IMR-90 (cell line): ENCODE measurements around the gene EPN3. TPM values are rescaled to one million over a fixed set of nuclear protein-coding genes. Genes with fewer than 3 reads are reported as not detected.

Experiments used
- ATAC-seq: fragments of 200-7000 bp; cut with Tn5 transposase; 2 replicates; pipeline ENCODE4 v1.9.1; 2020; ENCODE audit warnings: low read depth, mild to moderate bottlenecking, moderate library complexity
- BruUV-seq: library from RNA; stranded (reverse); fragments of 400-500 nt; replicated peaks from 2 replicates; lab custom pipeline; 2021; lab: Mats Ljungman, UMichigan
- CTCF ChIA-PET: fragments of 300-600 bp; formaldehyde crosslinking; extraction: SDS; loops from one replicate; lab custom pipeline; 2021; ENCODE audit warnings: antibody characterized with exemption; lab: Yijun Ruan, JAX
- POLR2A ChIA-PET: fragments of 300-600 bp; sonication (Branson Sonifier 250); formaldehyde crosslinking; loops from one replicate; lab custom pipeline; 2022; ENCODE audit warnings: antibody characterized with exemption; ENCODE audit not compliant: unreplicated experiment; lab: Charles Lee
- DNase-seq: peaks from one replicate; pipeline ENCODE4 v3.0.0; 2013
- H2AFZ ChIP-seq: replicated peaks from 2 replicates; pipeline ENCODE3; 2013; ENCODE audit warnings: low read length, mild to moderate bottlenecking; ENCODE audit not compliant: poor library complexity
- H2AK5ac ChIP-seq: 2 replicates; pipeline ENCODE4 v1.6.1; 2013; ENCODE audit warnings: low read depth, low read length, inconsistent platforms
- H2AK9ac ChIP-seq: replicated peaks from 2 replicates; pipeline ENCODE3; 2013; ENCODE audit warnings: mild to moderate bottlenecking, low read depth, low read length, moderate library complexity; ENCODE audit not compliant: poor library complexity
- H2BK120ac ChIP-seq: 2 replicates; pipeline ENCODE4 v1.6.1; 2013; ENCODE audit warnings: low read depth, low read length, inconsistent platforms
- H2BK15ac ChIP-seq: 3 replicates; pipeline ENCODE4 v1.6.1; 2013; ENCODE audit warnings: low read depth, low read length, inconsistent platforms
- H2BK20ac ChIP-seq: 2 replicates; pipeline ENCODE4 v1.6.1; 2013; ENCODE audit warnings: low read depth, mild to moderate bottlenecking, inconsistent platforms, low read length, moderate library complexity
- H2BK5ac ChIP-seq: 2 replicates; pipeline ENCODE4 v1.6.1; 2013; ENCODE audit warnings: mild to moderate bottlenecking, low read depth, low read length, inconsistent platforms; ENCODE audit not compliant: poor library complexity, severe bottlenecking
- H3K14ac ChIP-seq: replicated peaks from 2 replicates; pipeline ENCODE4 v1.6.1; 2013; ENCODE audit warnings: low read depth, low read length, inconsistent platforms
- H3K18ac ChIP-seq: 2 replicates; pipeline ENCODE4 v1.6.1; 2013; ENCODE audit warnings: low read depth, low read length, control low read depth
- H3K23ac ChIP-seq: 2 replicates; pipeline ENCODE4 v1.6.1; 2013; ENCODE audit warnings: low read depth, low read length, inconsistent platforms
- H3K27ac ChIP-seq: 2 replicates; pipeline ENCODE4 v1.5.1; 2013; ENCODE audit warnings: mild to moderate bottlenecking, control low read depth, low read length; ENCODE audit not compliant: insufficient read depth
- H3K27me3 ChIP-seq: 2 replicates; pipeline ENCODE4 v1.6.1; 2013; ENCODE audit warnings: low read length; ENCODE audit not compliant: control insufficient read depth, insufficient read depth
- H3K36me3 ChIP-seq: 2 replicates; pipeline ENCODE4 v1.6.1; 2013; ENCODE audit warnings: low read length, mixed read lengths; ENCODE audit not compliant: control insufficient read depth, insufficient read depth
- H3K4ac ChIP-seq: 2 replicates; pipeline ENCODE4 v1.6.1; 2013; ENCODE audit warnings: low read depth, low read length, inconsistent platforms
- H3K4me1 ChIP-seq: 2 replicates; pipeline ENCODE4 v1.6.1; 2013; ENCODE audit warnings: low read length, mixed read lengths; ENCODE audit not compliant: control insufficient read depth, insufficient read depth
- H3K4me2 ChIP-seq: 2 replicates; pipeline ENCODE4 v1.6.1; 2013; ENCODE audit warnings: low read depth, mild to moderate bottlenecking, control low read depth, low read length, moderate library complexity
- H3K4me3 ChIP-seq: 2 replicates; pipeline ENCODE4 v1.5.1; 2013; ENCODE audit warnings: low read depth, mild to moderate bottlenecking, control low read depth, low read length, moderate library complexity; ENCODE audit not compliant: insufficient read depth
- H3K56ac ChIP-seq: 2 replicates; pipeline ENCODE4 v1.6.1; 2013; ENCODE audit warnings: low read length, inconsistent platforms; ENCODE audit not compliant: insufficient read depth; ENCODE audit errors: extremely low read depth
- H3K79me1 ChIP-seq, 2 experiments: 2 replicates each; pipeline ENCODE4 v1.6.1; 2013; ENCODE audit warnings: low read length in 2 of 2, inconsistent platforms in 1 of 2, low read depth in 1 of 2
- H3K9ac ChIP-seq: 2 replicates; pipeline ENCODE4 v1.6.1; 2013; ENCODE audit warnings: low read depth, low read length, control low read depth
- H3K9me1 ChIP-seq: 2 replicates; pipeline ENCODE4 v1.6.1; 2013; ENCODE audit warnings: low read length, inconsistent platforms; ENCODE audit not compliant: insufficient read depth
- H3K9me3 ChIP-seq: 2 replicates; pipeline ENCODE4 v1.6.1; 2013; ENCODE audit warnings: low read length; ENCODE audit not compliant: control insufficient read depth, insufficient read depth
- H4K20me1 ChIP-seq: 2 replicates; pipeline ENCODE4 v1.6.1; 2013; ENCODE audit warnings: low read length, inconsistent platforms; ENCODE audit not compliant: insufficient read depth
- H4K5ac ChIP-seq: 2 replicates; pipeline ENCODE4 v1.6.1; 2013; ENCODE audit warnings: mild to moderate bottlenecking, low read depth, low read length, control low read depth
- H4K8ac ChIP-seq, 2 experiments: 2 replicates each; pipeline ENCODE4 v1.6.1; 2013; ENCODE audit warnings: low read depth in 2 of 2, low read length in 2 of 2, control low read depth in 1 of 2, inconsistent platforms in 1 of 2
- H4K91ac ChIP-seq: 2 replicates; pipeline ENCODE4 v1.6.1; 2013; ENCODE audit warnings: low read depth, low read length, inconsistent platforms; ENCODE audit not compliant: insufficient read depth
- BHLHE40 ChIP-seq: fragments of 150-350 bp; IDR thresholded peaks from 2 replicates; pipeline ENCODE4 v1.6.1; 2016; ENCODE audit warnings: mild to moderate bottlenecking, low read depth, low read length
- CEBPB ChIP-seq: IDR thresholded peaks from 2 replicates; pipeline ENCODE4 v1.6.1; 2012; ENCODE audit warnings: low read depth, low read length, improper control_type of control experiment
- CHD1 ChIP-seq: IDR thresholded peaks from 2 replicates; pipeline ENCODE4 v1.6.1; 2012; ENCODE audit warnings: low read depth, low read length, improper control_type of control experiment
- FOS ChIP-seq: fragments of 150-350 bp; IDR thresholded peaks from 2 replicates; pipeline ENCODE4 v1.6.1; 2016; ENCODE audit warnings: low read depth, low read length
- MAFK ChIP-seq: IDR thresholded peaks from 2 replicates; pipeline ENCODE4 v1.6.1; 2012; ENCODE audit warnings: low read depth, low read length, improper control_type of control experiment
- MAZ ChIP-seq: IDR thresholded peaks from 2 replicates; pipeline ENCODE4 v1.6.1; 2012; ENCODE audit warnings: low read depth, mild to moderate bottlenecking, low read length, improper control_type of control experiment, moderate library complexity, borderline replicate concordance
- MXI1 ChIP-seq: IDR thresholded peaks from 2 replicates; pipeline ENCODE4 v1.6.1; 2012; ENCODE audit warnings: low read depth, mild to moderate bottlenecking, low read length, moderate library complexity, borderline replicate concordance
- NFE2L2 ChIP-seq: fragments of 150-350 bp; IDR thresholded peaks from 2 replicates; pipeline ENCODE4 v1.6.1; 2016; ENCODE audit warnings: low read depth, mild to moderate bottlenecking, low read length
- POLR2A ChIP-seq: IDR thresholded peaks from 2 replicates; pipeline ENCODE4 v1.6.1; 2012; ENCODE audit warnings: mild to moderate bottlenecking, low read depth, low read length
- RAD21 ChIP-seq: IDR thresholded peaks from 2 replicates; pipeline ENCODE4 v1.6.1; 2012; ENCODE audit warnings: low read length, improper control_type of control experiment
- RCOR1 ChIP-seq: IDR thresholded peaks from 2 replicates; pipeline ENCODE4 v1.6.1; 2012; ENCODE audit warnings: mild to moderate bottlenecking, low read length, improper control_type of control experiment; ENCODE audit not compliant: insufficient replicate concordance
- RFX5 ChIP-seq: IDR thresholded peaks from 2 replicates; pipeline ENCODE4 v1.8.0; 2012; ENCODE audit warnings: low read depth, mild to moderate bottlenecking, low read length, moderate library complexity
- SMC3 ChIP-seq: fragments of 150-350 bp; IDR thresholded peaks from 2 replicates; pipeline ENCODE4 v1.6.1; 2016; ENCODE audit warnings: low read depth, mild to moderate bottlenecking, antibody characterized with exemption, low read length, moderate library complexity
- WGBS, 2 experiments: methylation state at CpG; one replicate each; pipeline versions ENCODE4 v1.1.5 to v1.1.7; 2013; ENCODE audit warnings: missing lambda C conversion rate in 2 of 2; ENCODE audit not compliant: insufficient read length in 1 of 2; ENCODE audit errors: extremely low coverage in 2 of 2; 5-methylcytosine and 5-hydroxymethylcytosine counted together
- dilution Hi-C: fragments of 300-500 bp; cut with HindIII; formaldehyde crosslinking; loops from one replicate; pipeline ENCODE4 v1.14.3; 2018; ENCODE audit warnings: low sequenced_read_pairs; ENCODE audit not compliant: unreplicated experiment
- in situ Hi-C: fragments of 300-500 bp; cut with MboI; formaldehyde crosslinking; loops from 3 replicates; pipeline ENCODE4 v1.14.3; 2019; ENCODE audit warnings: low sequenced_read_pairs, inconsistent platforms, mixed read lengths
- intact Hi-C: fragments of 100-400 bp; cut with micrococcal nuclease; formaldehyde crosslinking; loops from 2 replicates; pipeline ENCODE4 v1.10.0; 2022
- polyA plus RNA-seq, 3 experiments: library from polyadenylated mRNA; depleted of rRNA; stranded (reverse); fragments of >200 nt; gene quantifications; 2 replicates each; pipeline ENCODE4 v1.2.3, GENCODE V29; 2012; ENCODE audit warnings: low replicate concordance in 1 of 3
- total RNA-seq: library from RNA; depleted of rRNA; stranded (reverse); fragments of >200 nt; gene quantifications from 2 replicates; pipeline ENCODE4 v1.2.3, GENCODE V29; 2012
- TF ChIP-seq, protein P1 (sequence below): fragments of 150-350 bp; IDR thresholded peaks from 2 replicates; pipeline ENCODE4 v1.6.1; 2016; ENCODE audit warnings: low read depth, mild to moderate bottlenecking, low read length, moderate library complexity, borderline replicate concordance
- TF ChIP-seq, protein P2 (sequence below): fragments of 150-350 bp; IDR thresholded peaks from 2 replicates; pipeline ENCODE4 v1.6.1; 2017; ENCODE audit warnings: mild to moderate bottlenecking, antibody characterized with exemption, low read length, low read depth
- TF ChIP-seq, protein P3 (sequence below): conservative IDR thresholded peaks from 2 replicates; pipeline ENCODE4 v1.5.1; 2012; ENCODE audit warnings: mild to moderate bottlenecking, low read depth, low read length, improper control_type of control experiment

Gene EPN3
- total and polyA plus RNA-seq, 2 of the 4 experiments (the other 2 are of a cell fraction), result 0.09 TPM; not detected in 1

DNA sequence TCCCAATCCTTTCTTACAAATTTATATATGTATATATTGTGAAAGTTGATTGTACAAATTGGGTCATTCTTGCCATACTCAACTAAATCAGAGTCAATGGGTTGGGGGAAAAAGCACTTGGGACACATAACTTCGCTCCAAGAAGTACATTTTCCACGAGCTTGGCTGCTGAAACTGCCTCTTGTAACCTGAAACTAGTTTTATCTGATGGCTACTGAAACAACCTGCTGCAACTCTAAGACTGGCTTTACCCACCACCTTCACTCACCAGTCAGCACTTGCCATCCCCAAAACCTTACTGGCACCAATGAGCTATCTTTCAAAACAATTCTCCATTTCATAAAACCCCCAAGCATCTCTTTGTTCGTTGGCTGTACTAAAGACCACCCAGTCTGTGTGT, 38.8 kb upstream of the EPN3 start:
- no peak overlapping the region for H2BK15ac ChIP-seq
- DNase-seq (no peak), ATAC-seq (no peak)
- intact Hi-C loops (no loop called here), in situ Hi-C loops (no loop called here), dilution Hi-C loops (no loop called here)
- ChIA-PET POLR2A (interaction anchor here (0.6 kb wide), 1 partner anchor 214 kb away, joined by 3 read pairs; no protein-coding TSS in a partner anchor), CTCF (no interaction called here)
- no CpG with 5 or more reads among the region's 3 CpGs for WGBS, 2 experiments
- no peak overlapping the region for H3K56ac ChIP-seq
- no peak overlapping the region for H2BK20ac ChIP-seq
- no peak overlapping the region for H3K4me3 ChIP-seq
- H3K18ac ChIP-seq, result no peak overlapping the region
- no peaks in the 10 kb centered on the region for H3K9me1 ChIP-seq
- H2AK5ac ChIP-seq, result no peak overlapping the region
- H3K9ac ChIP-seq, result no peak overlapping the region
- no peak overlapping the region for H2AK9ac ChIP-seq
- H3K27me3 ChIP-seq, result no peaks in the 10 kb centered on the region; the same call in none of the 2 replicates
- no peaks in the 10 kb centered on the region for H3K36me3 ChIP-seq
- no TSS peak for BruUV-seq
- no peaks in the 10 kb centered on the region for H3K9me3 ChIP-seq
- H3K23ac ChIP-seq, result no peak overlapping the region
- H4K20me1 ChIP-seq, result no peaks in the 10 kb centered on the region
- no peak overlapping the region for H4K5ac ChIP-seq
- TF ChIP-seq MAZ (no peak), CEBPB (no peak), FOS (no peak), RAD21 (no peak), NFE2L2 (no peak), MXI1 (no peak), MAFK (no peak), SMC3 (no peak), POLR2A (no peak), RFX5 (no peak), BHLHE40 (no peak), CHD1 (no peak), RCOR1 (no peak)
- TF ChIP-seq, protein P1, sequence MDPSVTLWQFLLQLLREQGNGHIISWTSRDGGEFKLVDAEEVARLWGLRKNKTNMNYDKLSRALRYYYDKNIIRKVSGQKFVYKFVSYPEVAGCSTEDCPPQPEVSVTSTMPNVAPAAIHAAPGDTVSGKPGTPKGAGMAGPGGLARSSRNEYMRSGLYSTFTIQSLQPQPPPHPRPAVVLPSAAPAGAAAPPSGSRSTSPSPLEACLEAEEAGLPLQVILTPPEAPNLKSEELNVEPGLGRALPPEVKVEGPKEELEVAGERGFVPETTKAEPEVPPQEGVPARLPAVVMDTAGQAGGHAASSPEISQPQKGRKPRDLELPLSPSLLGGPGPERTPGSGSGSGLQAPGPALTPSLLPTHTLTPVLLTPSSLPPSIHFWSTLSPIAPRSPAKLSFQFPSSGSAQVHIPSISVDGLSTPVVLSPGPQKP, result no peak
- TF ChIP-seq, protein P2, sequence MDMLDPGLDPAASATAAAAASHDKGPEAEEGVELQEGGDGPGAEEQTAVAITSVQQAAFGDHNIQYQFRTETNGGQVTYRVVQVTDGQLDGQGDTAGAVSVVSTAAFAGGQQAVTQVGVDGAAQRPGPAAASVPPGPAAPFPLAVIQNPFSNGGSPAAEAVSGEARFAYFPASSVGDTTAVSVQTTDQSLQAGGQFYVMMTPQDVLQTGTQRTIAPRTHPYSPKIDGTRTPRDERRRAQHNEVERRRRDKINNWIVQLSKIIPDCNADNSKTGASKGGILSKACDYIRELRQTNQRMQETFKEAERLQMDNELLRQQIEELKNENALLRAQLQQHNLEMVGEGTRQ, result no peak
- TF ChIP-seq, protein P3, sequence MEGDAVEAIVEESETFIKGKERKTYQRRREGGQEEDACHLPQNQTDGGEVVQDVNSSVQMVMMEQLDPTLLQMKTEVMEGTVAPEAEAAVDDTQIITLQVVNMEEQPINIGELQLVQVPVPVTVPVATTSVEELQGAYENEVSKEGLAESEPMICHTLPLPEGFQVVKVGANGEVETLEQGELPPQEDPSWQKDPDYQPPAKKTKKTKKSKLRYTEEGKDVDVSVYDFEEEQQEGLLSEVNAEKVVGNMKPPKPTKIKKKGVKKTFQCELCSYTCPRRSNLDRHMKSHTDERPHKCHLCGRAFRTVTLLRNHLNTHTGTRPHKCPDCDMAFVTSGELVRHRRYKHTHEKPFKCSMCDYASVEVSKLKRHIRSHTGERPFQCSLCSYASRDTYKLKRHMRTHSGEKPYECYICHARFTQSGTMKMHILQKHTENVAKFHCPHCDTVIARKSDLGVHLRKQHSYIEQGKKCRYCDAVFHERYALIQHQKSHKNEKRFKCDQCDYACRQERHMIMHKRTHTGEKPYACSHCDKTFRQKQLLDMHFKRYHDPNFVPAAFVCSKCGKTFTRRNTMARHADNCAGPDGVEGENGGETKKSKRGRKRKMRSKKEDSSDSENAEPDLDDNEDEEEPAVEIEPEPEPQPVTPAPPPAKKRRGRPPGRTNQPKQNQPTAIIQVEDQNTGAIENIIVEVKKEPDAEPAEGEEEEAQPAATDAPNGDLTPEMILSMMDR, result no peak
- no peak overlapping the region for H3K14ac ChIP-seq
- H4K8ac ChIP-seq, result no peak overlapping the region
- no peak overlapping the region for H3K4me2 ChIP-seq
- no peaks in the 10 kb centered on the region for H3K4me1 ChIP-seq
- H3K27ac ChIP-seq, result no peak overlapping the region
- H2BK5ac ChIP-seq, result no peak overlapping the region
- no peak overlapping the region for H2BK120ac ChIP-seq
- no peaks in the 10 kb centered on the region for H3K79me1 ChIP-seq
- no peak overlapping the region for H2AFZ ChIP-seq
- no peak overlapping the region for H3K4ac ChIP-seq
- no peak overlapping the region for H4K91ac ChIP-seq
